ENCODE data around the gene LSM10. TPM values are rescaled to one million over a fixed set of nuclear protein-coding genes. Genes with fewer than 3 reads are reported as not detected.

LSM10 gene
- total and polyA plus RNA-seq, 9 of the 15 experiments (the other 6 are each of a cell fraction or from before 2014, with no cell fraction given), result 13.2 to 146 (median 68.9) TPM

- no peak for TF ChIP-seq IRF1 (CRISPR knock-in tag; IDR thresholded peaks at IDR 0.05; ENCODE audit: borderline replicate concordance)
- TF ChIP-seq, protein P1, sequence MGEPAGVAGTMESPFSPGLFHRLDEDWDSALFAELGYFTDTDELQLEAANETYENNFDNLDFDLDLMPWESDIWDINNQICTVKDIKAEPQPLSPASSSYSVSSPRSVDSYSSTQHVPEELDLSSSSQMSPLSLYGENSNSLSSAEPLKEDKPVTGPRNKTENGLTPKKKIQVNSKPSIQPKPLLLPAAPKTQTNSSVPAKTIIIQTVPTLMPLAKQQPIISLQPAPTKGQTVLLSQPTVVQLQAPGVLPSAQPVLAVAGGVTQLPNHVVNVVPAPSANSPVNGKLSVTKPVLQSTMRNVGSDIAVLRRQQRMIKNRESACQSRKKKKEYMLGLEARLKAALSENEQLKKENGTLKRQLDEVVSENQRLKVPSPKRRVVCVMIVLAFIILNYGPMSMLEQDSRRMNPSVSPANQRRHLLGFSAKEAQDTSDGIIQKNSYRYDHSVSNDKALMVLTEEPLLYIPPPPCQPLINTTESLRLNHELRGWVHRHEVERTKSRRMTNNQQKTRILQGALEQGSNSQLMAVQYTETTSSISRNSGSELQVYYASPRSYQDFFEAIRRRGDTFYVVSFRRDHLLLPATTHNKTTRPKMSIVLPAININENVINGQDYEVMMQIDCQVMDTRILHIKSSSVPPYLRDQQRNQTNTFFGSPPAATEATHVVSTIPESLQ (CRISPR knock-in tag; IDR thresholded peaks at IDR 0.05), result no peak; the same call in 1 of the 2 replicates
- TF ChIP-seq KDM2B (CRISPR knock-in tag; IDR thresholded peaks at IDR 0.05), result 0 out of 2 replicates have a peak, but pooled peaks have one; percentile 2
- no peak for TF ChIP-seq RBM17 (IDR thresholded peaks at IDR 0.05; ENCODE audit: borderline replicate concordance, low read depth, low read length)
- TF ChIP-seq ZNF133 (CRISPR knock-in tag; IDR thresholded peaks at IDR 0.05), result no peak
- TF ChIP-seq TSC22D4 (tag; IDR thresholded peaks at IDR 0.05), result no peak
- TF ChIP-seq, protein P2, sequence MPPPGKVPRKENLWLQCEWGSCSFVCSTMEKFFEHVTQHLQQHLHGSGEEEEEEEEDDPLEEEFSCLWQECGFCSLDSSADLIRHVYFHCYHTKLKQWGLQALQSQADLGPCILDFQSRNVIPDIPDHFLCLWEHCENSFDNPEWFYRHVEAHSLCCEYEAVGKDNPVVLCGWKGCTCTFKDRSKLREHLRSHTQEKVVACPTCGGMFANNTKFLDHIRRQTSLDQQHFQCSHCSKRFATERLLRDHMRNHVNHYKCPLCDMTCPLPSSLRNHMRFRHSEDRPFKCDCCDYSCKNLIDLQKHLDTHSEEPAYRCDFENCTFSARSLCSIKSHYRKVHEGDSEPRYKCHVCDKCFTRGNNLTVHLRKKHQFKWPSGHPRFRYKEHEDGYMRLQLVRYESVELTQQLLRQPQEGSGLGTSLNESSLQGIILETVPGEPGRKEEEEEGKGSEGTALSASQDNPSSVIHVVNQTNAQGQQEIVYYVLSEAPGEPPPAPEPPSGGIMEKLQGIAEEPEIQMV (tag; conservative IDR thresholded peaks at IDR 0.05; ENCODE audit: low read depth), result peak; percentile 17; the same call in 1 of the 2 replicates
- TF ChIP-seq ZNF699 (CRISPR knock-in tag; IDR thresholded peaks at IDR 0.05; ENCODE audit: insufficient replicate concordance), result no peak
- TF ChIP-seq ARID1B (IDR thresholded peaks at IDR 0.05), result peak; percentile 51
- TF ChIP-seq ZNF311 (CRISPR knock-in tag; IDR thresholded peaks at IDR 0.05), result peak; percentile 46; the same call in 1 of the 2 replicates
- TF ChIP-seq GTF2F1 (IDR thresholded peaks at IDR 0.05; ENCODE audit: low read depth, low read length), result no peak
- no peak for TF ChIP-seq HSF4 (CRISPR knock-in tag; IDR thresholded peaks at IDR 0.05; ENCODE audit: borderline replicate concordance)
- TF ChIP-seq ZFP36 (IDR thresholded peaks at IDR 0.05; ENCODE audit: low read depth, low read length, partially characterized antibody), result peak; percentile 44
- TF ChIP-seq NFYB (IDR thresholded peaks at IDR 0.05; ENCODE audit: extremely low read depth, insufficient read length), result no peak
- TF ChIP-seq ARHGAP35 (IDR thresholded peaks at IDR 0.05; ENCODE audit: partially characterized antibody), result no peak
- peak; percentile 72 for TF ChIP-seq MIER1 (IDR thresholded peaks at IDR 0.05; ENCODE audit: low read depth)
- TF ChIP-seq RBFOX2 (IDR thresholded peaks at IDR 0.05; ENCODE audit: low read depth, low read length), result no peak
- no peak for TF ChIP-seq KDM5B (IDR thresholded peaks at IDR 0.05; ENCODE audit: insufficient replicate concordance, low read depth, low read length)
- TF ChIP-seq, protein P3, sequence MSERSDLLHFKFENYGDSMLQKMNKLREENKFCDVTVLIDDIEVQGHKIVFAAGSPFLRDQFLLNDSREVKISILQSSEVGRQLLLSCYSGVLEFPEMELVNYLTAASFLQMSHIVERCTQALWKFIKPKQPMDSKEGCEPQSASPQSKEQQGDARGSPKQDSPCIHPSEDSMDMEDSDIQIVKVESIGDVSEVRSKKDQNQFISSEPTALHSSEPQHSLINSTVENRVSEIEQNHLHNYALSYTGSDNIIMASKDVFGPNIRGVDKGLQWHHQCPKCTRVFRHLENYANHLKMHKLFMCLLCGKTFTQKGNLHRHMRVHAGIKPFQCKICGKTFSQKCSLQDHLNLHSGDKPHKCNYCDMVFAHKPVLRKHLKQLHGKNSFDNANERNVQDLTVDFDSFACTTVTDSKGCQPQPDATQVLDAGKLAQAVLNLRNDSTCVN (CRISPR knock-in tag; IDR thresholded peaks at IDR 0.05), result peak; percentile 66; the same call in 1 of the 2 replicates
- no peak for TF ChIP-seq ZNF23 (CRISPR knock-in tag; IDR thresholded peaks at IDR 0.05)
- TF ChIP-seq SRSF9 (IDR thresholded peaks at IDR 0.05; ENCODE audit: borderline replicate concordance, low read depth, low read length), result no peak
Observed at GRCh38 chr1:36387141-36387949, 10.4 kb downstream of the LSM10 start (continued).

All from K562 (cell line).